Germinal center (tissue), 1 donor: Measurements from ENCODE around the gene PGBD2.
"Not testable (repeated sequence)": the region's sequence is repeated elsewhere in the genome, so short reads cannot be mapped to it uniquely, and the experiment has no call there.

Source experiments
- DNase-seq: peaks from one replicate; pipeline ENCODE4 v3.0.0; 2012; ENCODE audit warnings: mixed read lengths, low spot score

The PGBD2 gene

GRCh38 chr1:248925859-248926258, 19.8 kb downstream of the PGBD2 start:
- not testable (repeated sequence) for DNase-seq

DNA sequence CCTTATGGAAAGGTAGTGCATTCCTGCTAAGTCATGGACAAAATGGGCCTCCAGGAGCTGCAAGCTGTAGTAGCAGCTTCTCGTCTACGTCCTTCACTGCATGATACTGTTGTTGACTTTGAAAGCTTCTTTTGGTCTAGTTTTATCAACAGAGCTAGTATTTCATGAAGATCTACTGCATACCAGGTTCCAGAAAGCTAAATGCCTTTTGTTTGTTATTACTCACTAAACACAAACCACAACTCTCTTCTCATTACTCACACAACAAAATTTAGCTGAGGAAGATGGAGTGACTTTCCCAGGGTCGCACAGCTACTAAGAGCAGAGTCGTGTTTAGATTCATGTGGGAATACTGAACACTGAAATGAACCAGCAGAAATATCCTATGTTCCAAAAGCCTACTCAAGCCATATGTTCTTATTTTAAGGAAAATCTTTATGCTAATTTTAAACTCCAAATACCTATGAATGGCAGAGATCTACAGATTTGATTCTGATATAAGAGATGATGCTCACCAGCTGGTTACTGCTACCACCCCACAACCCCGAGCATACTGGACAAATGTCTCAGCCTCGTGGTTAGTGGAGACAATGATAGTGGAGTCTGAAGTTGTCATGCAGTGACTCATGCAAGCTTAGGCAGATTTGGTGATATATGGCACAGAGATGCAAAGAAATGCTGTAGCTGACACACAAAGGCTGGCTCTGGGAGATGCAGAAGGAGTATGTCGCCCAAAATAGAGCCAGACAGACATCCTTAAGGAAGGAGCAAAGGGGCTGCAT, 20.6 kb downstream of the PGBD2 start:
- DNase-seq: no peak

GRCh38 chr1:248927283-248927682, 21.2 kb downstream of the PGBD2 start:
- DNase-seq: not testable (repeated sequence)

DNA sequence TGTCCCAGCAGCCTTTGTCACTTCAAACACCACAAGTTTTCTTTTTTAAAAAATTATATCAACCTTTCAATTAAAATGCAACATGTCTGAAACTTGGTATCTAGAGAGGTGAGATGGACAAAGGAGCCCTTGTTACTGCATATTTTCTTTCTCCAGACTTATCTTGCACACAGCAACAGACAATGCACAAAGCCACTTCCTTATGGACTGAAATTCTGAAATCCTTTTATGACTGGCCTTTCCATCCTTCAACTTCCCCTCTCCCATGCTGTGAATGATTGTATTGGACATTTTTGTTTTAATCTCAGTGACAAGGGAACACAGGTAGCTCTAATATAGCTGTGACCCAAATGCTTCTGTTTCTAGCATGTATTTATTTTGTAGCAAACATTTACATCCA, 22.1 kb downstream of the PGBD2 start:
- DNase-seq: not testable (repeated sequence)

DNA sequence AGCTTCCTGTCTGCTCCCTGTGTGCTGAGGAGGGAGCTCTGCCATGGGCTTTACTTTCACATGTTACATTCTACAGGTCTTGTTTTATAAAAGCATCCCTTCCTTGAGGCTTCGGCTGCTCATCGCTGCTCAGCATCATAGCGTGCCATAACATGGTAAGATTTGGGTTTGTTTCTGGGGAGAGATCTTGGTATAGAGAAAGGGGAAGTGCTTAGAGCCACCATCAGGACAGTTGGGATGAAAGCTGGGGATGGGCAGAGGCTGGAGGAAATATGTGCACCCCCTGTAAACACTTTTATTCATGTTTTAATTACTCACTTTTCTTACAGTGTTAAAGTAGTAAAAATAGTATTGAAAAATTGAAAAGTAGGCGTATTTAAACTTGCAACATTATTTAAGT, 24.0 kb downstream of the PGBD2 start:
- not testable (repeated sequence) for DNase-seq

- not testable (repeated sequence) for DNase-seq
These were observed 32.3 kb downstream of the PGBD2 start for GRCh38 chr1:248938173-248938809.

GRCh38 chr1:248944134-248944999, 38.3 kb downstream of the PGBD2 start:
- DNase-seq: not testable (repeated sequence)

DNA sequence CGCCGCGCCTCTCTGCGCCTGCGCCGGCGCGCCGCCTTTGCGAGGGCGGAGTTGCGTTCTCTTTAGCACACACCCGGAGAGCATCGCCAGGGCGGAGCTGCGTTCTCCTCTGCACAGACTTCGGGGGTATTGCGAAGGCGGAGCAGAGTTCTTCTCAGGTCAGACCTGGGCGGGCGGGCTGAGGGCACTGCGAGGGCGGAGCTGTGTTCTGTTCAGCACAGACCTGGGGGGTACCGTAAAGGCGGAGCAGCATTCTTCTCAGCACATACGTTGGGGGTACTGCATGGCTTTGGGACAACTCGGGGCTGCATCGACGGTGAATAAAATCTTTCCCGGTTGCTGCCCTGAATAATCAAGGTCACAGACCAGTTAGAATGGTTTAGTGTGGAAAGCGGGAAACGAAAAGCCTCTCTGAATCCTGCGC, 39.0 kb downstream of the PGBD2 start:
- not testable (repeated sequence) for DNase-seq

GRCh38 chr1:248945453-248945852, 39.4 kb downstream of the PGBD2 start:
- DNase-seq: not testable (repeated sequence)

- not testable (repeated sequence) for DNase-seq
These were observed 39.9 kb downstream of the PGBD2 start for GRCh38 chr1:248945856-248946416.
